GM23248 (cell line): ENCODE results near the gene OR9A2. TPM values are rescaled to one million over a fixed set of nuclear protein-coding genes. Genes with fewer than 3 reads are reported as not detected.
A peak's percentile ranks its signal among the peaks of the same experiment; 100 is the strongest.

Experiments used
- DNase-seq: peaks from one replicate; pipeline ENCODE4 v3.0.0-alpha.2; 2015
- H2AFZ ChIP-seq: fragments of 200-600 bp; sonication (generic); 2 replicates; pipeline ENCODE4 v1.6.1; 2016; ENCODE audit warnings: antibody characterized with exemption
- H3F3A ChIP-seq: fragments of 200-600 bp; sonication (generic); 2 replicates; pipeline ENCODE4 v1.6.1; 2016; ENCODE audit warnings: mild to moderate bottlenecking, antibody characterized with exemption, mixed run types; ENCODE audit not compliant: insufficient read depth
- H3K27ac ChIP-seq: fragments of 200-600 bp; sonication (generic); 2 replicates; pipeline ENCODE4 v1.5.1; 2016; ENCODE audit warnings: mild to moderate bottlenecking
- H3K27me3 ChIP-seq: fragments of 200-600 bp; sonication (generic); replicated peaks from 2 replicates; pipeline ENCODE4 v1.6.1; 2016; ENCODE audit warnings: mild to moderate bottlenecking; ENCODE audit not compliant: insufficient read depth
- H3K36me3 ChIP-seq: fragments of 200-600 bp; sonication (generic); 2 replicates; pipeline ENCODE4 v1.6.1; 2016; ENCODE audit warnings: low read depth, mild to moderate bottlenecking
- H3K4me1 ChIP-seq: fragments of 200-600 bp; sonication (generic); 2 replicates; pipeline ENCODE4 v1.6.1; 2016; ENCODE audit warnings: mild to moderate bottlenecking; ENCODE audit not compliant: insufficient read depth
- H3K4me2 ChIP-seq: fragments of 200-600 bp; sonication (generic); one replicate; pipeline ENCODE4 v1.6.1; 2016; ENCODE audit warnings: mild to moderate bottlenecking; ENCODE audit not compliant: unreplicated experiment
- H3K4me3 ChIP-seq: fragments of 200-600 bp; sonication (generic); 2 replicates; pipeline ENCODE4 v1.5.1; 2016; ENCODE audit warnings: mild to moderate bottlenecking
- H3K79me2 ChIP-seq: fragments of 200-600 bp; sonication (generic); 2 replicates; pipeline ENCODE4 v1.6.1; 2016; ENCODE audit warnings: mild to moderate bottlenecking; ENCODE audit not compliant: insufficient read depth
- H3K9ac ChIP-seq: fragments of 200-600 bp; sonication (generic); 2 replicates; pipeline ENCODE4 v1.6.1; 2016; ENCODE audit warnings: mild to moderate bottlenecking
- H3K9me2 ChIP-seq: fragments of 200-600 bp; sonication (generic); 2 replicates; pipeline ENCODE4 v1.6.1; 2016; ENCODE audit warnings: mixed run types, mild to moderate bottlenecking, moderate library complexity; ENCODE audit not compliant: insufficient read depth
- H3K9me3 ChIP-seq: fragments of 200-600 bp; sonication (generic); one replicate; pipeline ENCODE4 v1.6.1; 2017; ENCODE audit warnings: low read depth
- H4K20me1 ChIP-seq: fragments of 200-600 bp; sonication (generic); 2 replicates; pipeline ENCODE4 v1.6.0; 2016; ENCODE audit not compliant: insufficient read depth
- EZH2 ChIP-seq: fragments of 200-600 bp; sonication (generic); IDR thresholded peaks from 2 replicates; pipeline ENCODE4 v1.6.1; 2018; ENCODE audit warnings: antibody characterized with exemption, mild to moderate bottlenecking; ENCODE audit not compliant: insufficient read depth, poor library complexity, severe bottlenecking
- EZH2phosphoT487 ChIP-seq: fragments of 200-600 bp; sonication (generic); IDR thresholded peaks from 2 replicates; pipeline ENCODE4 v1.6.1; 2018; ENCODE audit warnings: antibody characterized with exemption, moderate library complexity, mild to moderate bottlenecking, low read depth; ENCODE audit not compliant: insufficient read depth
- WGBS, 2 experiments: methylation state at CpG; one replicate each; pipeline ENCODE4 v1.1.6; 2015 to 2017; ENCODE audit warnings: low lambda C conversion rate in 2 of 2, low coverage in 1 of 2; ENCODE audit errors: missing lambda C conversion rate in 2 of 2; 5-methylcytosine and 5-hydroxymethylcytosine counted together
- in situ Hi-C: fragments of 300-500 bp; cut with MboI; formaldehyde crosslinking; loops from 2 replicates; pipeline ENCODE4 v1.15.0; 2020
- polyA plus RNA-seq: library from polyadenylated mRNA; unstranded; fragments of >200 nt; fragmentation: Nextera tagmentation; extraction: Ambion mirVana; gene quantifications from 2 replicates; pipeline ENCODE4 v1.2.1, GENCODE V29; 2016
- total RNA-seq: library from RNA; depleted of rRNA; stranded (reverse); fragments of >200 nt; shearing (Covaris generic); gene quantifications from 2 replicates; pipeline ENCODE4 v1.2.3, GENCODE V29; 2014

OR9A2 gene
- total and polyA plus RNA-seq, 2 experiments from 2014 or later, result not detected

DNA sequence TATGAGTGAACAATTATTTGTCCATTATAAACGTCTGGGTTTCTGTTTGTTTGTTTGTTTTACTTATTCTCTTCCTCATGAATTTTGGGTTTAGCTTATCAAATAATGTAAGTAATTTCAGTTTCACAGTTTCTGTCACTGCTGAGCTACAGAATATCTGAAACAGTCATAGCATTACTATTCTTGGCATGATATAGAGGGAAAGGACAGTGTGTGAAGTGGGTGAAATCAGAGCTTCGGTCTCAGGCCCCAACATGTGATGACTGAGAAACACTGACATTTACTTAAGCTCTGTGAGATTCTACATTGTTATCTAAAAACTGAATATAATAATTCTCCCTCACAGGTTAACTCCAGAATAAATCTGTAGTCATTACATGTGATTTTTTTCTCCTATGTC lies 16.5 kb upstream of the OR9A2 start:
- Histone ChIP-seq H3K4me1 (peaks cover 3% of the 10 kb centered on the region; the same call in 1 of the 2 replicates), H3K4me3 (no peak overlapping the region), H3K9me3 (no peaks in the 10 kb centered on the region), H3K27me3 (no peaks in the 10 kb centered on the region; the same call in 1 of the 2 replicates), H3K9ac (no peak overlapping the region), H4K20me1 (no peaks in the 10 kb centered on the region), H3K36me3 (no peaks in the 10 kb centered on the region), H3K4me2 (no peak overlapping the region), H2AFZ (no peak overlapping the region), H3K27ac (no peak overlapping the region), H3K9me2 (no peaks in the 10 kb centered on the region), H3F3A (no peaks in the 10 kb centered on the region), H3K79me2 (no peaks in the 10 kb centered on the region)
- DNase-seq, result peak; percentile 24
- 4 to 5% methylated on average over 2 of the region's 2 CpGs for WGBS, 2 experiments
- TF ChIP-seq EZH2phosphoT487 (no peak), EZH2 (no peak)
- in situ Hi-C loops, result no loop called here

DNA sequence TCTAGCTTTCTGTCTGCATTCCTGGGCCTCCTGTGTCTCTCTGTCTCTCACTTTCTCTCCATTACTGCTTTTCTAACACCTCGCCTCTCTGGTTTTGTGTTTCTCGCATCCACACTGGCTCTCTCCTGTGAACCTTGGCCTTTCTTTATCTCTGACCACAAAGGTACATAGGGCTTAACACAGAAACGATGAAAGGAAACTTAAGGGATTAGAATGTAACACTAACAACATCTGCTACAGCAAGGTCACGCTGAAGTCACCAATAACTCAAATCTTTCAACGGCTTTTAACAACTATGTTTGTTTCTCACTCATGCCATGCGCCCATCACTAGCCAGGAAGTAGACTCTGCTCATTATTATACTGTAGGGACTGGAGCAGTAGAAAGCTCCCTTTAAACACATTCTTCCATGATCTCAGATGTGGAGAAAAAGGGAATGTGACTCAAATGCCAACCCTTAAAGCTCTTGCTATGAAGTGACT lies 15.9 kb upstream of the OR9A2 start:
- in situ Hi-C loops, result no loop called here
- 11 to 14% methylated on average over 6 of the region's 6 CpGs for WGBS, 2 experiments
- Histone ChIP-seq H3K27me3 (no peaks in the 10 kb centered on the region; the same call in 1 of the 2 replicates), H3F3A (no peaks in the 10 kb centered on the region), H3K4me3 (no peak overlapping the region), H3K9me3 (no peaks in the 10 kb centered on the region), H3K36me3 (no peaks in the 10 kb centered on the region), H3K9me2 (no peaks in the 10 kb centered on the region), H3K79me2 (no peaks in the 10 kb centered on the region), H3K9ac (no peak overlapping the region), H3K4me2 (no peak overlapping the region), H3K27ac (no peak overlapping the region), H3K4me1 (peaks cover 3% of the 10 kb centered on the region; the same call in 1 of the 2 replicates), H4K20me1 (no peaks in the 10 kb centered on the region), H2AFZ (no peak overlapping the region)
- peak; percentile 24 for DNase-seq
- TF ChIP-seq EZH2 (no peak), EZH2phosphoT487 (no peak)

DNA sequence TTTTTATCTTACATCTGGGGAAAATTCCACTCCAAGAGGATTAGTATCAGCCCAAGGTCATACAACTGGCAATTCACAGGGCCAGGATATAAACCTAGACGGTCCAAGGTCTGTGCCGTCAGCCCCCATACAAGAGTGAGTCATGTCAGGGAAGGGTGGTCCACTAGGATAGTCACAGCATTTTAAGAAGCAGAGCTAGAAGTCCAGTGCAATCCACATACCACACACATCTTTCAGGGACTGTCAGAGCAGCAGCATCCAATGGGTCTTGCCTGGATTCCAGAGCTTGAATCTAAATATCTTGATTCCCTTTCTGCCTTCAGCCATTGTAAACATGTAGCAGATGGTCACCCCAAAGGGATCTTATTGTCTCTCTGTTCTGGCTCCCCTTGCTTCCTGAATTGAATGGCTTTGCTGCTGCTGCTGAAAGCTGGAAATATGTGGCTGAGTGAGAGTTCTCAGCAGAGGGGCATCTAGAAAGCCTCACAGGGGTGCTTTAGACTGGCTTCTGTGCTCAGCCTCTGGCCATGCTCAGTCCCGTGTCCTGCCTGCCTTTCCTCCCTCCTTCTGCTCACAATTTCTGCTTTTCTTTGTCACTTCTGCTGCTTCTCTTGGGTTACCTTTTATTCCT lies 15.3 kb upstream of the OR9A2 start:
- no peak for TF ChIP-seq EZH2
- no peak for TF ChIP-seq EZH2phosphoT487
- no peak overlapping the region for H3K27ac ChIP-seq
- H4K20me1 ChIP-seq, result no peaks in the 10 kb centered on the region
- no peak overlapping the region for H3K9ac ChIP-seq
- no peaks in the 10 kb centered on the region for H3K9me2 ChIP-seq
- no peaks in the 10 kb centered on the region for H3F3A ChIP-seq
- peaks cover 3% of the 10 kb centered on the region; the same call in 1 of the 2 replicates for H3K4me1 ChIP-seq
- in situ Hi-C loops, result no loop called here
- 42 to 52% methylated on average over 3 of the region's 3 CpGs for WGBS, 2 experiments
- H3K36me3 ChIP-seq, result no peaks in the 10 kb centered on the region
- no peak overlapping the region for H3K4me3 ChIP-seq
- no peak overlapping the region for H3K4me2 ChIP-seq
- H3K79me2 ChIP-seq, result no peaks in the 10 kb centered on the region
- no peaks in the 10 kb centered on the region; the same call in 1 of the 2 replicates for H3K27me3 ChIP-seq
- no peaks in the 10 kb centered on the region for H3K9me3 ChIP-seq
- no peak overlapping the region for H2AFZ ChIP-seq
- DNase-seq, result peak; percentile 15

DNA sequence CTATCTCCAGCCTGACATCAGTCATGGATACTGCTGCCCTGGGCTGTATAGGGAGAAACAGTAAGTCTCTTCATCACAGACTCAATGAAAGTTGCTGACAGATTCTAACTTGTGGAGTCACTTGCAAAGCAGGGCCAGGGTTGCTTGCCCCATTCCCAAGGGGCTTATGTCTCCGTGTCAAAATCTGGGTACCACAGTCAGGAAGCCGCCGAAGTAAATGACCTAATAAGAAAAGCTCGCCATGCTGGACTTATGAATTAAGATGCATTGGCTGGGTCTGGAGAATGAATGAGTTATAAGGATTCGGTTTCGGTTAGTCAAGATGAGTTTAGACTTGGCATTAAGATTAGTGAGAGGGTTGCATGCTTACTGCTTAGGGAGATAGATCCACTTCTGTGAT lies 14.4 kb upstream of the OR9A2 start:
- in situ Hi-C loops, result no loop called here
- Histone ChIP-seq H3F3A (no peaks in the 10 kb centered on the region), H3K9me3 (no peaks in the 10 kb centered on the region), H3K79me2 (no peaks in the 10 kb centered on the region), H2AFZ (no peak overlapping the region), H3K9me2 (no peaks in the 10 kb centered on the region), H3K9ac (no peak overlapping the region), H3K4me2 (no peak overlapping the region), H3K4me3 (no peak overlapping the region), H3K27me3 (no peaks in the 10 kb centered on the region; the same call in 1 of the 2 replicates), H3K27ac (no peak overlapping the region), H4K20me1 (no peaks in the 10 kb centered on the region), H3K4me1 (peaks cover 3% of the 10 kb centered on the region; the same call in 1 of the 2 replicates), H3K36me3 (no peaks in the 10 kb centered on the region)
- peak; percentile 24 for DNase-seq
- 55 to 61% methylated on average over 6 of the region's 6 CpGs for WGBS, 2 experiments
- TF ChIP-seq EZH2 (no peak), EZH2phosphoT487 (no peak)
